Measurements from ENCODE around the gene RPL19. TPM values are rescaled to one million over a fixed set of nuclear protein-coding genes. Genes with fewer than 3 reads are reported as not detected.

RPL19 gene
- total RNA-seq: 1,000 to 10,000 TPM; 3,050 to 5,448 (median 3,578) TPM

DNA sequence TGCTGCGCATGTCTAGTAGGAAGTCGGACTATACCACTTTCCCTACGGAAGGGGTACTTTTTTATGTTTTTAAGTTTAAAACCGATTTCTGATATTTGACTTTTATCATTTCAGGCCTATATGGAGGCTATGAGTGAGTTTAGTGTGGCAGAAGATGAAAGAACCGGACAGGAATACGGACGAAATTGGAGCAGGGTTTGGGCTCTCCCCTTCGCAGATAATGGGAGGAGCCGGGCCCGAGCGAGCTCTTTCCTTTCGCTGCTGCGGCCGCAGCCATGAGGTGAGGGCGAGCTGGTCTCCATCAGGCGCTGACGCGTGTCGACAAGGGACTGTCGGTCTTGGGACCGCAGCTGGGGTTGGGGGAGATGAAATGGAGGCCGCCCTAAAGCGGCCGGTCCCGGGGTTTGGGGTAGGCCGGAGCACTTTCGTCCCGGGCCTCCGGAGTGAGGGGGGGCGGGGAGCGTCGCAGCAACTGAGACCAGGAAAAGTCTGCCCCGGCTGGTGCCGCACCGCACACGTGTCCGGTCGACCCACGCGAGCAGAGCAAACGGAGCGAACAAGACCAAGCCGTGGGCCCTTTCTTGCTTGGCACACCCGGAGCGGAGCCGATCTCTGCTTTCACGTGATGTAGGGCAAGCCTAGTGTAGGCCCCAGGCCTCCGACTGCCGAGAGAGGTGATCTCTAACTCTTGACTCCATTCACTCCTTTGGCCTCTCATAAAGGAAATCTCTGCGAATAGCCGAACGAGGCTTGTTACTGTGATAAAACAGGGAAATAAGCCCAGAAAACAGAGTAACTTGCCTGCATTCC, at the start of gene RPL19:
Gene RPL19, plus strand, starts transcription at position 214 of the 810 bp plus-strand sequence. Its CDS starts 62 bp downstream, at position 276.
- intact Hi-C loops (cut with DNase I; ENCODE audit: low total_unique reads): no loop called here
- 0% methylated on average over 35 to 47 of the region's 52 CpGs for WGBS, 2 donors
- TF ChIP-seq, protein P1, sequence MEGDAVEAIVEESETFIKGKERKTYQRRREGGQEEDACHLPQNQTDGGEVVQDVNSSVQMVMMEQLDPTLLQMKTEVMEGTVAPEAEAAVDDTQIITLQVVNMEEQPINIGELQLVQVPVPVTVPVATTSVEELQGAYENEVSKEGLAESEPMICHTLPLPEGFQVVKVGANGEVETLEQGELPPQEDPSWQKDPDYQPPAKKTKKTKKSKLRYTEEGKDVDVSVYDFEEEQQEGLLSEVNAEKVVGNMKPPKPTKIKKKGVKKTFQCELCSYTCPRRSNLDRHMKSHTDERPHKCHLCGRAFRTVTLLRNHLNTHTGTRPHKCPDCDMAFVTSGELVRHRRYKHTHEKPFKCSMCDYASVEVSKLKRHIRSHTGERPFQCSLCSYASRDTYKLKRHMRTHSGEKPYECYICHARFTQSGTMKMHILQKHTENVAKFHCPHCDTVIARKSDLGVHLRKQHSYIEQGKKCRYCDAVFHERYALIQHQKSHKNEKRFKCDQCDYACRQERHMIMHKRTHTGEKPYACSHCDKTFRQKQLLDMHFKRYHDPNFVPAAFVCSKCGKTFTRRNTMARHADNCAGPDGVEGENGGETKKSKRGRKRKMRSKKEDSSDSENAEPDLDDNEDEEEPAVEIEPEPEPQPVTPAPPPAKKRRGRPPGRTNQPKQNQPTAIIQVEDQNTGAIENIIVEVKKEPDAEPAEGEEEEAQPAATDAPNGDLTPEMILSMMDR (IDR thresholded peaks at IDR 0.05): no peak
- peak in 1 of 2 donors; percentile 66 for TF ChIP-seq POLR2A (IDR thresholded peaks at IDR 0.05)
- peak; percentile 70 to 94 for DNase-seq (ENCODE audit: low spot score in 2 of 2)
- peak within 1 kb of the TSS; percentile 63 for H3K4me3 ChIP-seq (ENCODE audit: low read depth, poor library complexity, severe bottlenecking)

GRCh38 chr17:39150795-39151149, 49.3 kb upstream of the RPL19 start:
- WGBS, 2 donors: 50 to 72% methylated on average over 4 to 5 of the region's 5 CpGs
- no peak for TF ChIP-seq POLR2A (IDR thresholded peaks at IDR 0.05)
- TF ChIP-seq, protein P1 (IDR thresholded peaks at IDR 0.05): no peak
- DNase-seq (ENCODE audit: low spot score in 2 of 2): no peak
- intact Hi-C loops (cut with DNase I; ENCODE audit: low total_unique reads): loop anchor here (10.0 kb wide), 2 partner anchors 166 to 346 kb away; no protein-coding TSS in a partner anchor
- no peak overlapping the region for H3K4me3 ChIP-seq (ENCODE audit: low read depth, poor library complexity, severe bottlenecking)

DNA sequence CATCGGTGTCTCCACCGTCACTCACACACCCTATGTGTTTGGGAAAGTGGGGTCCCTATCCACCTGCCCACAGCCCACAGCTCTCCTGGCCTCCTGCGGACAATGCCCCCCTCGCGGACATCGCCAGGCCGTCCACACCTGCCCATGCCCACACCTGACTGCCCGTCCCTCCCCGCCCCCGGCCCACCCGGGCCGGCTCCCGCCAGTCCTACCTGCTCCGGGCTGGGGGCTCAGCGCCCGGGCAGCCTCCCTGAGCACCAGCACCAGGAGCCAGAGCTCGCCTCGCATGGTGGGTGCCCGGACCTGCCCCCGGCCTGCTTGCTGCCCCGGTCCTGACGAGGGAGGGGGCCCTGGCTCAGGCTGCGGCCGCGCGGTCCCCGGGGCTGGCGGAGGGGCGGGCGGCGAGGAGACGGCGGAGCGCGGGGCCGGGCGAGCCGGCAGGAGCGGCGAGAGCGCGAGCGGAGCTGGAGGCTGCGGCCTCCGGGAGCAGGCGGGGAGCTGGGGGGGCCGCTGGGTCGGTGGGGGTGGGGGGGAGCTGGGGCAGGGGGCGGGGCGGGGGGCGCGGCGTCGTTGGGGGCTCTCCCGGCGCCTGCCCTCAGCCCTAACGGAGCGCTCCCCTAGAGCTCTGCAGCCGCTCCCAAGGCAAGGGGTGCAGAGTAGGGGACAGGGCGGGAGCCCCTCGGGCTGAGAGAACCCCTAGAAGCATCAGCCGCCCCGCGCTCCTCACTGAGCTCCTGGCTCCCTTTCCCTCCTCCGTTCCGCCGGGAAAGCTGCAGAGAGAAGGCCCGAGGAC, 48.7 kb upstream of the RPL19 start, which contains the start of gene PLXDC1:
Gene PLXDC1, minus strand, starts transcription at position 488 of the 793 bp plus-strand sequence. Its CDS starts 200 bp downstream, at position 288.
- peak in 1 of 2 donors; percentile 88 for DNase-seq (ENCODE audit: low spot score in 2 of 2)
- intact Hi-C loops (cut with DNase I; ENCODE audit: low total_unique reads): loop anchor here (10.0 kb wide), 2 partner anchors 167 to 347 kb away; no protein-coding TSS in a partner anchor
- no peak for TF ChIP-seq POLR2A (IDR thresholded peaks at IDR 0.05)
- TF ChIP-seq, protein P1 (IDR thresholded peaks at IDR 0.05): no peak
- peak within 1 kb of the TSS; percentile 8 for H3K4me3 ChIP-seq (ENCODE audit: low read depth, poor library complexity, severe bottlenecking)
- 5 to 6% methylated on average over 15 to 20 of the region's 68 CpGs for WGBS, 2 donors

DNA sequence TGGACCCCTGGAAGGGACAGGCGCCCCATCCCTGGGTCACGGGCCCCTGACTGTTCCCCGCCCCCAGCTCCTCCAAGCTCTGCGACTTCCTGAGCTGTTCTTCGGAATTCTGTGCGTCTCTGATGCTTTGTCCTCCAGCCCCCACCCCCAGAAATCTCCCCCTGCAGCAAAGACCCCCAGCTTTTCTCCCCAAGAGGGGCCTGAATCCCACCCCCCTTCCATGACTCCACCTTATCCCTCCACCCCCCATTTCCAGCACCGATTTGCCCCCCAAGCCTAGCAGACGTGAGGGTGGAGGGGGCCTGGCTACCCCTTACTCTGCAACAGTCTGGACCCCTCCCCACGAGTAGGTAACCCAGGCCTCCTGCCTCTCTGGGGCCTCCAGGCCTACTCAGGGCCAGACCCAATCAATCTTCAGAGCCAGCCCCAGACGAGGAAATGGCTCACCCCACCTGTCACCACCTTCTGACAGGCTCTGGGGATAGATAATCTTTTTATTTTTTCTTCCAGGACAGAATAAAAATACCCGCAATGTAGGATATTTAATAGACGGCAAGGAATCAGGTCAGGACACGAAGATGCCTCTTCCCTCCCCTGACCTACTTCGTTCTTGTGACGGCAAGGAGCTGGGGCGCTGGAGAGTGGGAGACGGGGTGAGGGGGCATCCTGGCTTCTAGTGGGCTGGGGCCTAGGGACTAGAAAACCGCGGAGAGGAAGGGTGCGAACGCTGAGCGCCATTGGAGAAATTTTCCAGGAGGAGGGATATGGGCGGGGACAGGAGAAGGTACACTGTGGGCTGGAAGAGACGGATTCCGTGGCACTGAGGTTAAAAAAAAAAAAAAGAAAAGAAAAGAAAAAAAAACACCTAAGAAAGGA, 47.9 kb upstream of the RPL19 start:
- TF ChIP-seq POLR2A (IDR thresholded peaks at IDR 0.05): no peak
- TF ChIP-seq, protein P1 (IDR thresholded peaks at IDR 0.05): no peak
- 10 to 12% methylated on average over 25 of the region's 25 CpGs for WGBS, 2 donors
- intact Hi-C loops (cut with DNase I; ENCODE audit: low total_unique reads): loop anchor here (10.0 kb wide), 2 partner anchors 167 to 347 kb away; no protein-coding TSS in a partner anchor
- peak in 1 of 2 donors; percentile 88 for DNase-seq (ENCODE audit: low spot score in 2 of 2)
- peak overlapping the region; percentile 8 for H3K4me3 ChIP-seq (ENCODE audit: low read depth, poor library complexity, severe bottlenecking)

GRCh38 chr17:39153599-39154051, 46.5 kb upstream of the RPL19 start:
- TF ChIP-seq POLR2A (IDR thresholded peaks at IDR 0.05): no peak
- TF ChIP-seq, protein P1 (IDR thresholded peaks at IDR 0.05): no peak
- 0% methylated on average over 16 of the region's 16 CpGs for WGBS, 2 donors
- intact Hi-C loops (cut with DNase I; ENCODE audit: low total_unique reads): loop anchor here (10.0 kb wide), 2 partner anchors 169 to 349 kb away; no protein-coding TSS in a partner anchor
- DNase-seq (ENCODE audit: low spot score in 2 of 2): peak; percentile 94 to 99
- peak overlapping the region; percentile 90 for H3K4me3 ChIP-seq (ENCODE audit: low read depth, poor library complexity, severe bottlenecking)

Data from lower leg skin (tissue), 4 donors.